ENCODE results near the gene CTNNBL1.

The CTNNBL1 gene

DNA sequence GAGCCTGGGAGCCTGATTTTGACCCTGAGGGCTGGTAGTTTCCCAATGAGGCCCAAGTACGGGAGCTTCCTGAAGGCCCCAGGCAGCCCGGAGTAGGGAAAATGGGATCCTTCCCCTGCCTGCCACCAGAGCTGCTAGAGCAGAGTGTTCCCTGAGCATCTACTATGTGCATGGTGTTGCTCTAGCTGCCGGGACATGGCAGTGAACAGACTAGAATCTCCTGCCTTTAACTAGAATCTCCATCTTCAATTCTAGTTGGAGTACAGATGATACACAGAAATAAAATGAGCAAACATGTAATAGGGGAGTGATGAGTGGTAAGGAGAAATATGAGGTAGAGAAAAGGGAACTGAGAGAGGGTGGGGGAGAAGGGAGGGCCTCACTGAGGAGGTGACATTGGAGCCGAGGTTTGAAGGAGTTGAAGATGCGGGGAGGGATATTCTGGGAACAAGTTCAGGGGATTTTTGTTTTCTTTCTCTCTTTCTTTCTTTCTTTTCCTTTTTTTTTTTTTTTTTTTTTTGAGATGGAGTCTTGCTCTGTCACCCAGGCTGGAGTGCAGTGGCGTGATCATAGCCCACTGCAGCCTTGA, 227.6 kb downstream of the CTNNBL1 start:
- DNase-seq = no peak
